Prostate gland (tissue), 2 donors: ENCODE data around the gene UCP2. TPM values are rescaled to one million over a fixed set of nuclear protein-coding genes. Genes with fewer than 3 reads are reported as not detected.
A peak's percentile ranks its signal among the peaks of the same experiment; 100 is the strongest.

Experiments
- DNase-seq: peaks from one replicate; pipeline ENCODE4 v3.0.0-alpha.2; 2019; ENCODE audit warnings: low spot score
- H3K27ac ChIP-seq, 2 donors: fragments of 200-600 bp; sonication (generic); 2 replicates each; pipeline ENCODE4 v1.5.1; 2017 to 2019
- H3K27me3 ChIP-seq: fragments of 200-600 bp; sonication (generic); replicated peaks from 2 replicates; pipeline ENCODE4 v1.5.1; 2019; ENCODE audit not compliant: insufficient read depth
- H3K36me3 ChIP-seq, 2 donors: fragments of 200-600 bp; sonication (generic); 1 replicate in 1 of 2; 2 replicates in 1 of 2; pipeline versions ENCODE4 v1.5.1 to v1.8.1; 2017 to 2019
- H3K4me1 ChIP-seq: fragments of 200-600 bp; sonication (generic); replicated peaks from 2 replicates; pipeline ENCODE4 v1.5.1; 2019
- H3K4me3 ChIP-seq, 2 donors: fragments of 200-600 bp; sonication (generic); 2 replicates each; pipeline ENCODE4 v1.5.1; 2017 to 2019
- H3K9me3 ChIP-seq: fragments of 200-600 bp; sonication (generic); 2 replicates; pipeline ENCODE4 v1.5.1; 2017
- POLR2A ChIP-seq: fragments of 450-650 bp; IDR thresholded peaks from one replicate; pipeline ENCODE4 v1.6.1; 2016; ENCODE audit warnings: antibody characterized with exemption, mild to moderate bottlenecking
- POLR2AphosphoS5 ChIP-seq: sonication (generic); formaldehyde crosslinking; IDR thresholded peaks from one replicate; pipeline ENCODE4 v1.6.1; 2017; ENCODE audit warnings: antibody characterized with exemption
- WGBS: methylation state at CpG from one replicate; pipeline ENCODE4 v1.1.5; 2018; 5-methylcytosine and 5-hydroxymethylcytosine counted together
- intact Hi-C: fragments of 100-400 bp; cut with DNase I; formaldehyde crosslinking; loops from one replicate; pipeline ENCODE4 v1.14.2; 2022
- total RNA-seq, 2 donors: library from RNA; depleted of rRNA; stranded (reverse); fragments of >200 nt; gene quantifications; one replicate each; pipeline ENCODE4 v1.1.0, GENCODE V29; 2016
- TF ChIP-seq, protein P1 (sequence below), 4 experiments: fragments of 200-600 bp in 2 of 4; fragments of 450-650 bp in 2 of 4; sonication (generic) in 2 of 4; IDR thresholded peaks; 1 replicate in 3 of 4; 2 replicates in 1 of 4; pipeline ENCODE4 v1.5.1; 2016 to 2019; ENCODE audit warnings: antibody characterized with exemption in 4 of 4, mild to moderate bottlenecking in 2 of 4, moderate library complexity in 2 of 4

Gene UCP2
- total RNA-seq, 2 donors from 2014 or later = 13.6 to 23.1 TPM

DNA sequence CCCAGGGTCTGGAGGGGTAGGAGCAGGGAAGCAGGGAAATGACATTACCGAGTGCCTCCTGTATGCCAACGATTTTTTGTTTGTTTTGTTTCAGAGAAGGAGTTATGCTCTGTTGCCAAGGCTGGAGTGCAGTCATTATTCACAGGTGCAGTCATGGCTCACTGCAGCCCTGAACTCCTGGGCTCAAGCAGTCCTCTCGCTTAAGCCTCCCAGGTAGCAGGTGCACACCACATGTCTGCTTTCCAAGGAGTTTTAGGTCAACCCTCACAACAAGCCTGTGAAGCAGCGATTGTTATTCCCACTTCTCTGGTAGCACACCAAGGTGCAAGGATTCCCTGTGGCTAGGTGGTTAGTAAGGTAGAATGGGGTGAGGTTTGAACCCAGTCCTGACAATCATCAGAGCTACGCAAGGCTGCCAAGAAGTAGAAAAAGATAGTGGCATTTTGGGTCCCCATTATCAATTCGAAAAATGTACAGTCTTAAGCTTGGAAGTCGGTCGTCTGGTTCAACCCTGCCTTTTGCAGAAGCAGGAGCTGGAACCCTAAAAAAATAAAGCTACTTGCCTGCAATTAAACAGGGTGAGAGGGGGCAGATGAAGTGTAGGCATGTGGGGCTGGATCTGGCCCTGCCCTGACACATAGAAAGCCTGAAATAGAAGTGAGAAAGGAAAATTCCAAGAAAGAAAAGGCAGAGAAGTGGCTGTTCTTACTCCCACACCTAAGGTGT, 17.1 kb upstream of the UCP2 start:
- no peak for DNase-seq
- TF ChIP-seq, protein P1, sequence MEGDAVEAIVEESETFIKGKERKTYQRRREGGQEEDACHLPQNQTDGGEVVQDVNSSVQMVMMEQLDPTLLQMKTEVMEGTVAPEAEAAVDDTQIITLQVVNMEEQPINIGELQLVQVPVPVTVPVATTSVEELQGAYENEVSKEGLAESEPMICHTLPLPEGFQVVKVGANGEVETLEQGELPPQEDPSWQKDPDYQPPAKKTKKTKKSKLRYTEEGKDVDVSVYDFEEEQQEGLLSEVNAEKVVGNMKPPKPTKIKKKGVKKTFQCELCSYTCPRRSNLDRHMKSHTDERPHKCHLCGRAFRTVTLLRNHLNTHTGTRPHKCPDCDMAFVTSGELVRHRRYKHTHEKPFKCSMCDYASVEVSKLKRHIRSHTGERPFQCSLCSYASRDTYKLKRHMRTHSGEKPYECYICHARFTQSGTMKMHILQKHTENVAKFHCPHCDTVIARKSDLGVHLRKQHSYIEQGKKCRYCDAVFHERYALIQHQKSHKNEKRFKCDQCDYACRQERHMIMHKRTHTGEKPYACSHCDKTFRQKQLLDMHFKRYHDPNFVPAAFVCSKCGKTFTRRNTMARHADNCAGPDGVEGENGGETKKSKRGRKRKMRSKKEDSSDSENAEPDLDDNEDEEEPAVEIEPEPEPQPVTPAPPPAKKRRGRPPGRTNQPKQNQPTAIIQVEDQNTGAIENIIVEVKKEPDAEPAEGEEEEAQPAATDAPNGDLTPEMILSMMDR (IDR thresholded peaks at IDR 0.05) = no peak
- TF ChIP-seq POLR2AphosphoS5 = no peak
- no peak for TF ChIP-seq POLR2A
- Histone ChIP-seq H3K4me3 (no peak overlapping the region), H3K27me3 (no peaks in the 10 kb centered on the region), H3K27ac (no peak overlapping the region), H3K9me3 (no peaks in the 10 kb centered on the region), H3K36me3 (no peaks in the 10 kb centered on the region), H3K4me1 (no peaks in the 10 kb centered on the region)
- WGBS = 80% methylated on average over 8 of the region's 8 CpGs
- intact Hi-C loops = no loop called here

GRCh38 chr11:73998846-73999575, 16.4 kb upstream of the UCP2 start:
- H3K27ac ChIP-seq = no peak overlapping the region
- no peaks in the 10 kb centered on the region for H3K9me3 ChIP-seq
- intact Hi-C loops = no loop called here
- H3K36me3 ChIP-seq = no peaks in the 10 kb centered on the region
- no peaks in the 10 kb centered on the region for H3K27me3 ChIP-seq
- DNase-seq = no peak
- TF ChIP-seq POLR2A (no peak), POLR2AphosphoS5 (no peak)
- TF ChIP-seq, protein P1 (IDR thresholded peaks at IDR 0.05) = no peak
- WGBS = 94% methylated on average over 13 of the region's 13 CpGs
- no peak overlapping the region for H3K4me3 ChIP-seq
- H3K4me1 ChIP-seq = no peaks in the 10 kb centered on the region

DNA sequence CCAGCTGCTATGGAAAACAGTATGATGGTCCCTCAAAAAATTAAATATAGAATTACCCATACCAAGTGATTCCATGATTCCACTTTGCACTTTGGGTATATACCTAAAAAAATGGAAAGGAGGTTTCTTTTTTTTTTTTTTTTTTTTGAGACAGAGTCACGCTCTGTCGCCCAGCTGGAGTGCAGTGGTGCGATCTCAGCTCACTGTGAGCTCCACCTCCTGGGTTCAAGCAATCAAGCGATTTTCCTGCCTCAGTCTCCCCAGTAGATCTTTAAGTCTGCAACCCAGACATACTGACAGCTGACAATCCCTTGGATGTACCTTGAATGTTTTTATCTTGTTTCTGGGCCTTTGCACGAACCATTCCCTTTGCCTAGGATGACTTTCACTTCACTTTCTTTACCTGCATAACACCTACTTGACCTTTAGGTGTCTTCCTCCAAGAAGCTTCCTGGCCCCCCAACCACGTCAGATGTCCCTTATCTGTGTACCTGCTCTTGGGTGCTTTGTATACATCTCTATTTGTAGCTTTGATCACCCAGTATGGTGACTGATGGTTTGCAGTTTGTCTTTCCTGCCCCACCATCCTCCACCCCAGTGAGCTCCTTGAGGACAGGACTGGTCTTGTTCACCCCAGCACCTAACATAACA, 14.6 kb upstream of the UCP2 start:
- H3K27ac ChIP-seq = no peak overlapping the region
- H3K36me3 ChIP-seq = no peaks in the 10 kb centered on the region
- H3K4me3 ChIP-seq = no peak overlapping the region
- H3K4me1 ChIP-seq = no peaks in the 10 kb centered on the region
- TF ChIP-seq POLR2A = no peak
- no peak for TF ChIP-seq POLR2AphosphoS5
- TF ChIP-seq, protein P1 (IDR thresholded peaks at IDR 0.05) = no peak
- H3K27me3 ChIP-seq = no peaks in the 10 kb centered on the region
- H3K9me3 ChIP-seq = no peaks in the 10 kb centered on the region
- intact Hi-C loops = no loop called here
- 86% methylated on average over 6 of the region's 6 CpGs for WGBS
- no peak for DNase-seq

DNA sequence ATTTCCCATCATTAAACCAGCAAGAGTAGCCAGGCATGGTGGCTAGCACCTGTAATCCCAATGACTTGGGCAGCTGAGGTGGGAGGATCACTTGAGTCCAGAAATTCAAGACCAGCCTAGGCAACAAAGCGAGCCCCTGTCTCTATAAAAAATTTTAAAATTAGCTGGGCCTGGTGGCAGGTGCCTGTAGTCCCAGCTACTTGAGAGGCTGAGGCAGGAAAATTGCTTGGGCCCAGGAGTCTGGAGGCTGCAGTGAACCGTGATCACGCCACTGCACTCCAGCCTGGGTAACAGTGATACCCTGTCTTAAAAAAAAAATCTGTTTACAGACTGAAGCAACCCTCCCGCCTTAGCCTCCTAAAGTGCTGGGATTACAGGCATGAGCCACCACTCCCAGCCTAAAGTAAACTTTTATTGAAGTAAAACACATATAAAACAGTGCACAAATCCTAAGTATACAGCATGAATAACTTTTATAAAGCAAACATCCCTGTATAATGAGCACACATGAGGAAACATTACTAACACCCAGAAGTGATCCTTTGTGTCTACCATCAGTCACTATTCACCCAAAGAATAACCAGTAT, 13.6 kb upstream of the UCP2 start:
- Histone ChIP-seq H3K27ac (no peak overlapping the region), H3K36me3 (no peaks in the 10 kb centered on the region), H3K27me3 (no peaks in the 10 kb centered on the region), H3K4me1 (no peaks in the 10 kb centered on the region), H3K4me3 (no peak overlapping the region), H3K9me3 (no peaks in the 10 kb centered on the region)
- 57% methylated on average over 4 of the region's 4 CpGs for WGBS
- TF ChIP-seq POLR2A = no peak
- TF ChIP-seq, protein P1 (IDR thresholded peaks at IDR 0.05) = no peak
- TF ChIP-seq POLR2AphosphoS5 = peak; percentile 83
- DNase-seq = peak; percentile 50
- intact Hi-C loops = no loop called here
